Measurements from ENCODE around the gene PDE6G.

GRCh38 chr17:81641825-81642489 is 14.4 kb downstream of the PDE6G start:
- TF ChIP-seq RAD21 (IDR thresholded peaks at IDR 0.05; ENCODE audit: low read depth) (no peak), TCF12 (IDR thresholded peaks at IDR 0.05; ENCODE audit: low read depth) (no peak), REST (IDR thresholded peaks at IDR 0.05; ENCODE audit: low read depth) (no peak), EP300 (IDR thresholded peaks at IDR 0.05; ENCODE audit: borderline replicate concordance) (no peak), ZBTB7A (IDR thresholded peaks at IDR 0.05; ENCODE audit: low read depth) (no peak)
